SK-N-DZ (cell line): ENCODE data around the gene BORCS6. TPM values are rescaled to one million over a fixed set of nuclear protein-coding genes. Genes with fewer than 3 reads are reported as not detected.
"Not testable (repeated sequence)": the region's sequence is repeated elsewhere in the genome, so short reads cannot be mapped to it uniquely, and the experiment has no call there.

Experiments used
- DNase-seq: peaks from one replicate; pipeline ENCODE4 v3.0.0-alpha.2; 2015; ENCODE audit warnings: low spot score
- polyA plus RNA-seq, 2 experiments: library from polyadenylated mRNA; depleted of rRNA; stranded (reverse); fragments of >200 nt; gene quantifications; 2 replicates each; pipeline ENCODE4 v1.2.3, GENCODE V29; 2014

BORCS6 gene
- 7.7 and 9.6 TPM in 2 replicates for polyA plus RNA-seq (2014; cell fraction: cytosol; rRNA removed)
- polyA plus RNA-seq (2014; cell fraction: nucleus; rRNA removed), result 3.0 and 7.0 TPM in 2 replicates

- peak; percentile 99 for DNase-seq
These were observed at the start of gene BORCS6 for GRCh38 chr17:8189711-8190477. BORCS6 (minus strand) TSS chr17:8190180; CDS start chr17:8190140, 40 bp downstream.

- DNase-seq, result no peak
These were observed 47.9 kb upstream of the BORCS6 start for GRCh38 chr17:8237886-8238285.

- no peak for DNase-seq
These were observed 47.2 kb upstream of the BORCS6 start for GRCh38 chr17:8237175-8237574.

GRCh38 chr17:8235676-8236075 lies 45.7 kb upstream of the BORCS6 start:
- no peak for DNase-seq

- no peak for DNase-seq
These were observed 44.6 kb upstream of the BORCS6 start for GRCh38 chr17:8234361-8235270.

- DNase-seq, result no peak
These were observed 41.7 kb upstream of the BORCS6 start for GRCh38 chr17:8231701-8232100.

GRCh38 chr17:8227238-8227581 lies 37.2 kb upstream of the BORCS6 start:
- no peak for DNase-seq

GRCh38 chr17:8226536-8227237 lies 36.7 kb upstream of the BORCS6 start:
- DNase-seq, result peak; percentile 85

- peak; percentile 79 for DNase-seq
These were observed 36.0 kb upstream of the BORCS6 start for GRCh38 chr17:8225813-8226535.

- no peak for DNase-seq
These were observed 35.2 kb upstream of the BORCS6 start for GRCh38 chr17:8224891-8225812.

- peak; percentile 80 for DNase-seq
These were observed 33.6 kb upstream of the BORCS6 start for GRCh38 chr17:8223356-8224126.

- peak; percentile 93 for DNase-seq
These were observed 32.8 kb upstream of the BORCS6 start for GRCh38 chr17:8222630-8223355.

GRCh38 chr17:8222380-8222629 lies 32.3 kb upstream of the BORCS6 start:
- DNase-seq, result no peak

GRCh38 chr17:8221663-8222379 lies 31.8 kb upstream of the BORCS6 start:
- DNase-seq, result peak; percentile 95

- DNase-seq, result peak; percentile 96
These were observed 31.0 kb upstream of the BORCS6 start for GRCh38 chr17:8220783-8221662.

GRCh38 chr17:8214000-8214399 lies 24.0 kb upstream of the BORCS6 start:
- DNase-seq, result not testable (repeated sequence)
